ENCODE results near the gene GINS3. TPM values are rescaled to one million over a fixed set of nuclear protein-coding genes. Genes with fewer than 3 reads are reported as not detected.

The GINS3 gene
- total and polyA plus RNA-seq, 7 experiments from 2014 or later = 0.66 to 13.3 (median 1.7) TPM

DNA sequence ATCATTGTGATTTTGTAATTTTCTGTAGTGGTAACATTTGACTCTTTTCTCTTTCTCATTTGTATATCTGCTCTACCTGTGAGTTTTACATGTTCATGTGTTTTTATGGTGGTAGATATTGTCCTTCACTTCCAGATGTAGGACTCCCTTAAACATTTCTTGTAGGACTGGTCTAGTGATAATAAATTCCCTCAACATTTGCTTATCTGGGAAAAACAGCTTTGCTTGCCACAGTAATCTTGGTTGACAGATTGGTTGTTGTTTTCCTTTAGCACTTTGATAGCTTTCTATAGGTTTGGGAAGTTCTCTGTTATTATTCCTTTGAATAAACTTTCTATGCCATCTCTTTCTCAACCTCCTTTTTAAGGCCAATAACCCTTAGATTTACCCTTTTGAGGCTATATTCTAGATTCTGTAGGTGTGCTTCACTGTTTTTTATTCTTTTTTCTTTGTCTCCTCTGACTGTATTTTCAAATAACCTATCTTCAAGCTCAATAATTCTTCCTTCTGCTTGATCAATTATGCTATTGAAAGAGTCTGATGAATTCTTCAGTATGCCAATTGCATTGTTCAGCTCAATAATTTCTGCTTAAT, 32.1 kb upstream of the GINS3 start:
- Histone ChIP-seq H3K4me1 (ENCODE audit: control insufficient read depth in 2 of 2, insufficient read depth in 2 of 2, low read length in 2 of 2) (no peaks in the 10 kb centered on the region), H3K36me3 (ENCODE audit: control insufficient read depth in 2 of 3, insufficient read depth in 3 of 3, low read length in 3 of 3) (no peaks in the 10 kb centered on the region), H3K27me3 (ENCODE audit: control insufficient read depth in 2 of 2, insufficient read depth in 2 of 2, low read length in 2 of 2) (no peaks in the 10 kb centered on the region), H3K9me3 (ENCODE audit: control insufficient read depth in 2 of 3, low read length in 3 of 3) (no peaks in the 10 kb centered on the region), H3K27ac (ENCODE audit: low read depth, low read length) (no peak overlapping the region), H3K4me3 (ENCODE audit: low read length) (no peak overlapping the region)
- intact Hi-C loops (cut with micrococcal nuclease) = no loop called here
- ChIA-PET POLR2A (no interaction called here), CTCF (no interaction called here)
- no peaks in the 10 kb centered on the region for H3K4me1 Mint-ChIP-seq
- H3K27me3 Mint-ChIP-seq = peaks cover 12 to 47% (median 22%) of the 10 kb centered on the region in 5 donors
- H3K36me3 Mint-ChIP-seq = peaks cover 0 to 17% (median 5%) of the 10 kb centered on the region in 5 donors
- no peak overlapping the region for H3K27ac Mint-ChIP-seq
- no peak overlapping the region for H3K4me3 Mint-ChIP-seq
- no peak for ATAC-seq
- H3K9me3 Mint-ChIP-seq = peaks cover 6 to 42% (median 16%) of the 10 kb centered on the region in 11 donors
- no peak for DNase-seq

DNA sequence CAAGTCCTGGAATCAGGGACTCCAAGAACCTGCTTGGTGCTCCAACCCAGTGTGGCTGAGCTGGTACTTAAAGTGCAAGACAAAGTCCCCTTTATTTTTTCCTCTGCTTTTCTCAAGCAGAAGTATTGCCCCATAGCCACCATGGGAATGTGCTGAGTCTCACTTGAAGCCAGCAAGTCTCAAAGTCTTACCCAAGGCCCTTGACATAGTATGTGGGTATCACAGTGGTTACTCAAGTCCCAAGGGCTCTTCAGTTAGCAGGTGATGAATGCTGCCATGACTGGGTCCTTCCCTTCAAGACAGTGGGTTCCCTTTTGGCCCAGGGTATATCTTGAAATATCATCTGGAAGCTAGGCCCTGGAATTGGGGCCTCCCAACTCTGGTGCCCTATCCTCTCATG, 30.5 kb upstream of the GINS3 start:
- DNase-seq (no peak), ATAC-seq (no peak)
- Mint-ChIP-seq H3K4me3 (no peak overlapping the region), H3K36me3 (peaks cover 0 to 17% (median 5%) of the 10 kb centered on the region in 5 donors), H3K4me1 (no peaks in the 10 kb centered on the region), H3K9me3 (peaks cover 6 to 39% (median 16%) of the 10 kb centered on the region in 11 donors), H3K27ac (no peak overlapping the region), H3K27me3 (peaks cover 12 to 51% (median 33%) of the 10 kb centered on the region in 5 donors)
- H3K9me3 ChIP-seq (ENCODE audit: control insufficient read depth in 2 of 3, low read length in 3 of 3) = no peaks in the 10 kb centered on the region
- no peaks in the 10 kb centered on the region for H3K4me1 ChIP-seq (ENCODE audit: control insufficient read depth in 2 of 2, insufficient read depth in 2 of 2, low read length in 2 of 2)
- H3K27me3 ChIP-seq (ENCODE audit: control insufficient read depth in 2 of 2, insufficient read depth in 2 of 2, low read length in 2 of 2) = no peaks in the 10 kb centered on the region
- no peaks in the 10 kb centered on the region for H3K36me3 ChIP-seq (ENCODE audit: control insufficient read depth in 2 of 3, insufficient read depth in 3 of 3, low read length in 3 of 3)
- POLR2A ChIA-PET = interaction anchor here (0.7 kb wide), 1 partner anchor 31 kb away, joined by 3 read pairs; the partner anchor contains the start of gene GINS3
- CTCF ChIA-PET = no interaction called here
- H3K27ac ChIP-seq (ENCODE audit: low read depth, low read length) = no peak overlapping the region
- H3K4me3 ChIP-seq (ENCODE audit: low read length) = no peak overlapping the region
- intact Hi-C loops (cut with micrococcal nuclease) = no loop called here

DNA sequence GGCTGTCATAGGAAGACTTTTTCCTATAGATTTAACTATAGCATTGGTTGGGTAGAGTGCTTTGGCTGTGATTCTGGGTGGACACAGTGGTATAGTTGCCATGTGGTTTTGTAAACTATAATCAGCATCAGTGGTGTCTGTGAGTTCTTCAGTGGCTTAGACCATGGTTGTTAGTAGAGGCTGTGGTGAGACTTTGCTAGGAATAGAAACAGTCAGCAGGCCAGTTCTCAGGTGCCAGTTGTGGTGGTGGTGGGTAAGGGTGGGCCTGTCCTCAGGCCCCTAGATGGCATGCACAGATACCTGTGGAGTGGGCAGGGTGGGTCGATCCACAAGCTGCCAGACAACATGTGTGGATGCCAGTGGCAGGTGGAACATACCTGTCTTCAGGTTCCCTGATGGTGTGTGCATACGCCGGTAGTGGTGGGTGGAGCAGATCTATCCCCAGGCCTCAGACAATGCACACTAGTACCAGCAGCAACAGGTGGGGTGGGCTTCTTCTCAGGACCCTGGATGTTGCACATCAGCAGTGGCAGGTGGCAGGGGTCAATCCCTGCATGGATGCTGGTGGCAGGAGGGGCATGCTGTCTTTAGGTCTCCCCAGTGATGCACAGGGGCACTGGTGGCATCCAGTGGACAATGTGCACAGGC, 28.4 kb upstream of the GINS3 start:
- Histone ChIP-seq H3K27ac (ENCODE audit: low read depth, low read length) (no peak overlapping the region), H3K4me1 (ENCODE audit: control insufficient read depth in 2 of 2, insufficient read depth in 2 of 2, low read length in 2 of 2) (no peaks in the 10 kb centered on the region), H3K36me3 (ENCODE audit: control insufficient read depth in 2 of 3, insufficient read depth in 3 of 3, low read length in 3 of 3) (no peaks in the 10 kb centered on the region), H3K9me3 (ENCODE audit: control insufficient read depth in 2 of 3, low read length in 3 of 3) (no peaks in the 10 kb centered on the region), H3K4me3 (ENCODE audit: low read length) (no peak overlapping the region), H3K27me3 (ENCODE audit: control insufficient read depth in 2 of 2, insufficient read depth in 2 of 2, low read length in 2 of 2) (no peaks in the 10 kb centered on the region)
- CTCF ChIA-PET = no interaction called here
- H3K9me3 Mint-ChIP-seq = peaks cover 4 to 30% (median 14%) of the 10 kb centered on the region in 11 donors
- DNase-seq = no peak
- H3K27ac Mint-ChIP-seq = no peak overlapping the region
- H3K4me1 Mint-ChIP-seq = no peaks in the 10 kb centered on the region
- no peak for ATAC-seq
- intact Hi-C loops (cut with micrococcal nuclease) = no loop called here
- H3K4me3 Mint-ChIP-seq = no peak overlapping the region
- POLR2A ChIA-PET = no interaction called here
- H3K27me3 Mint-ChIP-seq = peaks cover 22 to 54% (median 42%) of the 10 kb centered on the region in 5 donors
- H3K36me3 Mint-ChIP-seq = peaks cover 0 to 8% (median 3%) of the 10 kb centered on the region in 5 donors

DNA sequence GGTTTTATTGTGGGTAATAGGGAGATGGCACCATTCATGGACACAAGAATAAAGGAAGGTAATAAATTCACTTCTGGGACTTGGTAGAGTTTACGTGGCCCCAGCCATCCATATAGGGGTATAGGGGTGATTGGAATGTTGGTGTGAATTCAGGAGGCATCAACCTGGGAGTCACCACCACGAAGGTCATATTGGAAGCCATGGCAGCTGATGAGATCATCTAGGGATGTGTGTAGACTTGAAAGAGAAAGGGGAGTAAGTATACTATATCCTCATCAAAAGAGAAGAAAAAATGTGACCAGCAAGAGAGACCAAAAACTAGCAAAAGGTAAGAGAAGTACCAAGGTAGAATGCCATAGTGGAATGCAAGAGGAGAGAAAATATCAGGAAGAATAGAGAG, 26.6 kb upstream of the GINS3 start:
- Histone ChIP-seq H3K27ac (ENCODE audit: low read depth, low read length) (no peak overlapping the region), H3K36me3 (ENCODE audit: control insufficient read depth in 2 of 3, insufficient read depth in 3 of 3, low read length in 3 of 3) (no peaks in the 10 kb centered on the region), H3K4me3 (ENCODE audit: low read length) (no peak overlapping the region), H3K27me3 (ENCODE audit: control insufficient read depth in 2 of 2, insufficient read depth in 2 of 2, low read length in 2 of 2) (no peaks in the 10 kb centered on the region), H3K4me1 (ENCODE audit: control insufficient read depth in 2 of 2, insufficient read depth in 2 of 2, low read length in 2 of 2) (no peaks in the 10 kb centered on the region), H3K9me3 (ENCODE audit: control insufficient read depth in 2 of 3, low read length in 3 of 3) (no peaks in the 10 kb centered on the region)
- Mint-ChIP-seq H3K4me1 (no peaks in the 10 kb centered on the region), H3K27ac (no peak overlapping the region), H3K27me3 (peaks cover 21 to 56% (median 46%) of the 10 kb centered on the region in 5 donors), H3K9me3 (peaks cover 0 to 13% (median 4%) of the 10 kb centered on the region in 11 donors), H3K36me3 (no peaks in the 10 kb centered on the region), H3K4me3 (no peak overlapping the region)
- no peak for ATAC-seq
- no peak for DNase-seq
- ChIA-PET CTCF (no interaction called here), POLR2A (no interaction called here)
- intact Hi-C loops (cut with micrococcal nuclease) = no loop called here

DNA sequence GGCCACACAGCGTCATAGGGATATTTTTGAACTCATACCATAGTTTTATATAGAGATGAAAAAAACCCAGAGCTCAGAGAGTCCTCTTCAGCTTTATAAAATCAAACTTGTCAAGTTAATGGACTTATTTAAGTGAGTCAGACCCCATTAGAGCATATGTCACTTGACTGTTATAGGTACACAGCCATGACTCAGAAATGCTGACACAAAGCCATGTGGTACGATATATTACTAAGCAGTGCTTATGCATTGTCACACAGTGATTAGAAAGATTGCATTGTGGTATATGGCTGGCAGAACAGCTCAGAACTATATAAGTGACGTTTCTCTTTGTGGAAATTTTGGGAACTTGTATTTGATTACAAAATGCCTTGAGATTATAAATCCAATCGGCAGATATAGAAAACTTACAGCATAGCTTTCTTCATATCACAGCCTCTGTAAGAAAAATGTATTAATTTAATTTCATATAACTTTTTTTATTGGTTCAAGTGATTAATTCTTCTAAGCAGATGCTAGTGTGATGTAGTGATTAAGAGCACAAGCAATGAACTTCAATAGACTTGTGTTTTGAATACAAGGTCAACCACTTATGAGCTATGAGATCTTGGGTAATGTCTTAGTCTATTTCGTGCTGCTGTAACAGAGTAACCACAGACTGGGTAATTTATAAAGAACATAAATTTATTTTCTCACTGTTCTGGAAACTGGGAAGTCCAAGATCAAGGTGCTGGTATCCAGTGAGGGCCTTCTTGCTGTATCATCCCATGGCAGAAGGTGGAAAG, 25.8 kb upstream of the GINS3 start:
- DNase-seq (no peak), ATAC-seq (no peak)
- Mint-ChIP-seq H3K27ac (no peak overlapping the region), H3K9me3 (peaks cover 0 to 6% (median 2%) of the 10 kb centered on the region in 11 donors), H3K4me1 (no peaks in the 10 kb centered on the region), H3K27me3 (peaks cover 24 to 61% (median 53%) of the 10 kb centered on the region in 5 donors), H3K4me3 (no peak overlapping the region), H3K36me3 (no peaks in the 10 kb centered on the region)
- Histone ChIP-seq H3K4me3 (ENCODE audit: low read length) (no peak overlapping the region), H3K4me1 (ENCODE audit: control insufficient read depth in 2 of 2, insufficient read depth in 2 of 2, low read length in 2 of 2) (no peaks in the 10 kb centered on the region), H3K27ac (ENCODE audit: low read depth, low read length) (no peak overlapping the region), H3K36me3 (ENCODE audit: control insufficient read depth in 2 of 3, insufficient read depth in 3 of 3, low read length in 3 of 3) (no peaks in the 10 kb centered on the region), H3K27me3 (ENCODE audit: control insufficient read depth in 2 of 2, insufficient read depth in 2 of 2, low read length in 2 of 2) (no peaks in the 10 kb centered on the region), H3K9me3 (ENCODE audit: control insufficient read depth in 2 of 3, low read length in 3 of 3) (no peaks in the 10 kb centered on the region)
- ChIA-PET CTCF (no interaction called here), POLR2A (no interaction called here)
- intact Hi-C loops (cut with micrococcal nuclease) = no loop called here

DNA sequence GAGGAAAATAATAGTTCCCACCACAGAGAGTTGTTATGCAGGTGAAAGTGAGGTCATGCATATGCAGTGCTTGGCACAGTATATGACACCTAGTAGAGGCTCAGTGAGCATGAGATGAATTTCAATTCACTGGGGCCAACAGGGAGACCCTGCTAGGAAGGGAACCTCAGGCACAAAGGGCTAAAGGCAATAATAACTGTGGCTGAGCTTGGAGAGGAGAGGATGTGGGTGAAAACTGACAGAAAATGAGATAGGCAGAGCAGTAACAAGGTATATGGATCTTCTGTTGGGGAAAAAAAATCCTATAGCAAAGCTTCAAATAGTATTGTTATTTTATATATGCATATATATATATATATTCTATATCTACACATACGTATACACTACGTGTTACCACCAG, 25.0 kb upstream of the GINS3 start:
- no peaks in the 10 kb centered on the region for H3K9me3 ChIP-seq (ENCODE audit: control insufficient read depth in 2 of 3, low read length in 3 of 3)
- Mint-ChIP-seq H3K4me3 (no peak overlapping the region), H3K4me1 (no peaks in the 10 kb centered on the region), H3K36me3 (no peaks in the 10 kb centered on the region), H3K27ac (peak overlapping the region in 1 of 9 donors; percentile 48), H3K27me3 (peaks cover 29 to 63% (median 55%) of the 10 kb centered on the region in 5 donors), H3K9me3 (peaks cover 0 to 7% (median 2%) of the 10 kb centered on the region in 11 donors)
- DNase-seq (no peak), ATAC-seq (no peak)
- H3K4me3 ChIP-seq (ENCODE audit: low read length) = no peak overlapping the region
- CTCF ChIA-PET = no interaction called here
- POLR2A ChIA-PET = no interaction called here
- H3K27ac ChIP-seq (ENCODE audit: low read depth, low read length) = no peak overlapping the region
- intact Hi-C loops (cut with micrococcal nuclease) = no loop called here
- H3K36me3 ChIP-seq (ENCODE audit: control insufficient read depth in 2 of 3, insufficient read depth in 3 of 3, low read length in 3 of 3) = no peaks in the 10 kb centered on the region
- no peaks in the 10 kb centered on the region for H3K4me1 ChIP-seq (ENCODE audit: control insufficient read depth in 2 of 2, insufficient read depth in 2 of 2, low read length in 2 of 2)
- no peaks in the 10 kb centered on the region for H3K27me3 ChIP-seq (ENCODE audit: control insufficient read depth in 2 of 2, insufficient read depth in 2 of 2, low read length in 2 of 2)

Data from naive thymus-derived CD4-positive, alpha-beta T cell (primary cell).